ENCODE measurements around the gene RPS6KA4.

DNA sequence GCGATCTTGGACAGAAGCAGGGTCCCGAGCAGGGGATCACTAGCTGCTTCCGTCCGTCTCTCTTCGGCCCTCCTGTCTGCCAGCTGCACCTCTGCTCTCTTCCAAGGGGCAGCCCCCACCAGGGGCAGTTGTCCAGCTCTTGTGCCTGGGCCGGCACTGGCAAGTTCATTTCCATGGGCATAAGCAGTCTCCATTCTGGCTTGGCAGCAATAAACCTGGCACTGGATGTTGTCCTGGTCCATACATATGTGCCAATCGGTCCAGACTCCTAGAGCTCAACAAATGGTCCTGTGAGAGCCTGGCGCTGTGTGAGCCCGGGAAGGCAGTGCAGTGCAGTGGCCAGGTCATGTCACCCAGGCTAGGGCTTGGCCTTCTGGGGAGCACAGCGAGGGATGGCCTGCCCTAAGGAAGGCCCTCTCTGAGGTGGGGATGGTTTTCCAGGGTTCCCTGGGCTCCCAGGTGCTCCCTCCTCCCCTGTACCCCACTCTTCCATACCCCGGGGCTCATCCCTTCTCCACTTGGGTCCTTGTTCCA is 60.4 kb downstream of the RPS6KA4 start:
- TF ChIP-seq, protein P1, sequence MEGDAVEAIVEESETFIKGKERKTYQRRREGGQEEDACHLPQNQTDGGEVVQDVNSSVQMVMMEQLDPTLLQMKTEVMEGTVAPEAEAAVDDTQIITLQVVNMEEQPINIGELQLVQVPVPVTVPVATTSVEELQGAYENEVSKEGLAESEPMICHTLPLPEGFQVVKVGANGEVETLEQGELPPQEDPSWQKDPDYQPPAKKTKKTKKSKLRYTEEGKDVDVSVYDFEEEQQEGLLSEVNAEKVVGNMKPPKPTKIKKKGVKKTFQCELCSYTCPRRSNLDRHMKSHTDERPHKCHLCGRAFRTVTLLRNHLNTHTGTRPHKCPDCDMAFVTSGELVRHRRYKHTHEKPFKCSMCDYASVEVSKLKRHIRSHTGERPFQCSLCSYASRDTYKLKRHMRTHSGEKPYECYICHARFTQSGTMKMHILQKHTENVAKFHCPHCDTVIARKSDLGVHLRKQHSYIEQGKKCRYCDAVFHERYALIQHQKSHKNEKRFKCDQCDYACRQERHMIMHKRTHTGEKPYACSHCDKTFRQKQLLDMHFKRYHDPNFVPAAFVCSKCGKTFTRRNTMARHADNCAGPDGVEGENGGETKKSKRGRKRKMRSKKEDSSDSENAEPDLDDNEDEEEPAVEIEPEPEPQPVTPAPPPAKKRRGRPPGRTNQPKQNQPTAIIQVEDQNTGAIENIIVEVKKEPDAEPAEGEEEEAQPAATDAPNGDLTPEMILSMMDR (IDR thresholded peaks at IDR 0.05; ENCODE audit: borderline replicate concordance, extremely low read depth, low read length, poor library complexity, severe bottlenecking) = no peak
- TF ChIP-seq EZH2 (IDR thresholded peaks at IDR 0.05; ENCODE audit: borderline replicate concordance, low read depth, low read length, severe bottlenecking) = no peak
